Measurements from ENCODE around the gene RBM28. TPM values are rescaled to one million over a fixed set of nuclear protein-coding genes. Genes with fewer than 3 reads are reported as not detected.

The RBM28 gene
- total RNA-seq, 4 donors from 2014 or later: 19.1 to 142 (median 24.2) TPM

DNA sequence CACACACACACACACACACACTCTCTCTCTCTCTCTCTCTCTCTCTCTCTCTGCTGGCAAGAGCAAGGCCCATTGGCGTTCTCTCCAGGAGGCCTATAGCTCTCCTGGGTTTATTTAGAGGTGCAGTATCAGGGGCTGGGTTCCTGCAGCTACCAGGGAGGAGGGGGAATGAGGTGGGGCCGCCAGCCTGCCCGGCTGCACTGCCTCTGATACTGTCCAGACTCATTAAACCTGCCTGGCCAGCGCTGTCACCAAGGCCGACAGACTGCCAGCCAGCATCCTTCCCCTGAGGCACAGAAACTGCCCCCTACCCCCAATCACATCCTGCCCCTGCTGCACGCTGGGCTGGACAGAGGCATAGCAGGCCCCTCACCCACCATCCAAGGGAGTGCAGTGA, 13.5 kb upstream of the RBM28 start:
- H3K27me3 ChIP-seq: no peaks in the 10 kb centered on the region
- no peak overlapping the region for H3K4me3 ChIP-seq
- peaks cover 0 to 18% (median 5%) of the 10 kb centered on the region in 4 donors for H3K4me1 ChIP-seq
- TF ChIP-seq, protein P1, sequence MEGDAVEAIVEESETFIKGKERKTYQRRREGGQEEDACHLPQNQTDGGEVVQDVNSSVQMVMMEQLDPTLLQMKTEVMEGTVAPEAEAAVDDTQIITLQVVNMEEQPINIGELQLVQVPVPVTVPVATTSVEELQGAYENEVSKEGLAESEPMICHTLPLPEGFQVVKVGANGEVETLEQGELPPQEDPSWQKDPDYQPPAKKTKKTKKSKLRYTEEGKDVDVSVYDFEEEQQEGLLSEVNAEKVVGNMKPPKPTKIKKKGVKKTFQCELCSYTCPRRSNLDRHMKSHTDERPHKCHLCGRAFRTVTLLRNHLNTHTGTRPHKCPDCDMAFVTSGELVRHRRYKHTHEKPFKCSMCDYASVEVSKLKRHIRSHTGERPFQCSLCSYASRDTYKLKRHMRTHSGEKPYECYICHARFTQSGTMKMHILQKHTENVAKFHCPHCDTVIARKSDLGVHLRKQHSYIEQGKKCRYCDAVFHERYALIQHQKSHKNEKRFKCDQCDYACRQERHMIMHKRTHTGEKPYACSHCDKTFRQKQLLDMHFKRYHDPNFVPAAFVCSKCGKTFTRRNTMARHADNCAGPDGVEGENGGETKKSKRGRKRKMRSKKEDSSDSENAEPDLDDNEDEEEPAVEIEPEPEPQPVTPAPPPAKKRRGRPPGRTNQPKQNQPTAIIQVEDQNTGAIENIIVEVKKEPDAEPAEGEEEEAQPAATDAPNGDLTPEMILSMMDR (IDR thresholded peaks at IDR 0.05): no peak
- TF ChIP-seq POLR2A (IDR thresholded peaks at IDR 0.05): no peak
- no peak overlapping the region for H3K27ac ChIP-seq
- H3K9me3 ChIP-seq: no peaks in the 10 kb centered on the region
- no peaks in the 10 kb centered on the region for H3K36me3 ChIP-seq
- no peak for DNase-seq

GRCh38 chr7:128356546-128357216, 13.0 kb upstream of the RBM28 start:
- DNase-seq: no peak
- Histone ChIP-seq H3K27me3 (peaks cover 0 to 2% of the 10 kb centered on the region in 2 donors), H3K9me3 (no peaks in the 10 kb centered on the region)

DNA sequence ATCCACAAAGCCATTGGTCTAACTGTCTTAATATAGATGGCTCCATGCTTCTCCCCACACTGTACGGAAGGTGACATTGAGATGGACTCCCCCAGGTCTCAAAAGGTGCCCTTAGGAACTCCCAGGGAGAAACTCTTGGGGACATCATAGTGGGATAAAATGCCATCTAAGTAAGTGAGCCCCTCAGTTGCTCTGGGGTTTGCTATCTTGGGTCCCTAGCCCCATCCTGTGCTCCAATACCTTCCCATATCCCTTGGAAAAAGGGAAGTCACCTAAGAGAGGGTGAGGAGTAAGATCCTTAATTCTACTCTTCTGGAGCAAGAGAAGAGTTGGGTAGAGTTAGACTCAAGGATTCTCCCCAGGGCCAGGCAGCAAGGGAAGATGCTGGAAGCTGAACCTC, 9.9 kb upstream of the RBM28 start:
- TF ChIP-seq POLR2A (IDR thresholded peaks at IDR 0.05): no peak
- TF ChIP-seq, protein P1 (IDR thresholded peaks at IDR 0.05): no peak
- Histone ChIP-seq H3K4me1 (peaks cover 0 to 13% (median 3%) of the 10 kb centered on the region in 4 donors), H3K36me3 (no peaks in the 10 kb centered on the region), H3K27me3 (peaks cover 0 to 9% of the 10 kb centered on the region in 2 donors), H3K4me3 (no peak overlapping the region), H3K27ac (no peak overlapping the region), H3K9me3 (no peaks in the 10 kb centered on the region)
- DNase-seq: no peak

More at GRCh38 chr7:128356546-128357216, 13.0 kb upstream of the RBM28 start:
- Histone ChIP-seq H3K36me3 (no peaks in the 10 kb centered on the region), H3K4me1 (peaks cover 0 to 21% (median 4%) of the 10 kb centered on the region in 4 donors), H3K4me3 (no peak overlapping the region), H3K27ac (no peak overlapping the region)
- TF ChIP-seq POLR2A (IDR thresholded peaks at IDR 0.05): no peak
- TF ChIP-seq, protein P1 (IDR thresholded peaks at IDR 0.05): no peak

DNA sequence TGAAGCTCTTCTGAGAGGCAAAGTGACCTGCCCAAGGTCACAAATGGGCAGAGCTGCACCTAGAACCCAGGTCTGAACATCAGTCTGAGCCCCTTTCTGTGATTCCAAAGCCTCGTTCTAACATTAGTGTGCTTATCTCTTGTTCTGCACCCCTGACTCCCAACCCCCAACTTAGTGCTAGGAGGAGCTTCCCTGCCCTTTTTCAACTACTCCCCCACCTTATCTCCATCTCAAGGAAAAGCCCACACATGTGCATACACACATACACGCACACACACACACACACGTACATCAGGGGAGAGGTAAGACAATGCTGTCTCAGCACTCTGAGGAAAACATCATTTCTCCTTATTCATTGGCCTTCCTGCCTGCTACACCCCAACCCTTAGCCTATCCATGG, 9.5 kb upstream of the RBM28 start:
- peaks cover 0 to 13% (median 3%) of the 10 kb centered on the region in 4 donors for H3K4me1 ChIP-seq
- no peak for DNase-seq
- H3K27me3 ChIP-seq: peaks cover 0 to 9% of the 10 kb centered on the region in 2 donors
- no peak overlapping the region for H3K4me3 ChIP-seq
- H3K36me3 ChIP-seq: no peaks in the 10 kb centered on the region
- H3K9me3 ChIP-seq: no peaks in the 10 kb centered on the region
- TF ChIP-seq, protein P1 (IDR thresholded peaks at IDR 0.05): no peak
- no peak for TF ChIP-seq POLR2A (IDR thresholded peaks at IDR 0.05)
- no peak overlapping the region for H3K27ac ChIP-seq

GRCh38 chr7:128352636-128353035, 8.9 kb upstream of the RBM28 start:
- TF ChIP-seq, protein P1 (IDR thresholded peaks at IDR 0.05): no peak
- no peak for TF ChIP-seq POLR2A (IDR thresholded peaks at IDR 0.05)
- no peak overlapping the region for H3K27ac ChIP-seq
- no peaks in the 10 kb centered on the region for H3K9me3 ChIP-seq
- H3K27me3 ChIP-seq: peaks cover 0 to 9% of the 10 kb centered on the region in 2 donors
- no peak overlapping the region for H3K4me3 ChIP-seq
- no peaks in the 10 kb centered on the region for H3K36me3 ChIP-seq
- peaks cover 0 to 13% (median 3%) of the 10 kb centered on the region in 4 donors for H3K4me1 ChIP-seq
- no peak for DNase-seq
